Fibroblast of lung (primary cell): Measurements from ENCODE around the gene ZNF512B.

Source experiments
- EZH2 ChIP-seq: IDR thresholded peaks from 2 replicates; pipeline ENCODE4 v1.5.1; 2012; ENCODE audit warnings: low read length, control low read depth, mild to moderate bottlenecking; ENCODE audit errors: missing control alignments
- TF ChIP-seq, protein P1 (sequence below), 2 donors: IDR thresholded peaks in 1 of 2; conservative IDR thresholded peaks in 1 of 2; 1 replicate in 1 of 2; 2 replicates in 1 of 2; pipeline ENCODE4 v1.5.1; 2011 to 2012; ENCODE audit warnings: low read length in 2 of 2, control low read depth in 1 of 2, inconsistent platforms in 1 of 2, low read depth in 1 of 2, mild to moderate bottlenecking in 1 of 2

- no peak for TF ChIP-seq EZH2
- TF ChIP-seq, protein P1, sequence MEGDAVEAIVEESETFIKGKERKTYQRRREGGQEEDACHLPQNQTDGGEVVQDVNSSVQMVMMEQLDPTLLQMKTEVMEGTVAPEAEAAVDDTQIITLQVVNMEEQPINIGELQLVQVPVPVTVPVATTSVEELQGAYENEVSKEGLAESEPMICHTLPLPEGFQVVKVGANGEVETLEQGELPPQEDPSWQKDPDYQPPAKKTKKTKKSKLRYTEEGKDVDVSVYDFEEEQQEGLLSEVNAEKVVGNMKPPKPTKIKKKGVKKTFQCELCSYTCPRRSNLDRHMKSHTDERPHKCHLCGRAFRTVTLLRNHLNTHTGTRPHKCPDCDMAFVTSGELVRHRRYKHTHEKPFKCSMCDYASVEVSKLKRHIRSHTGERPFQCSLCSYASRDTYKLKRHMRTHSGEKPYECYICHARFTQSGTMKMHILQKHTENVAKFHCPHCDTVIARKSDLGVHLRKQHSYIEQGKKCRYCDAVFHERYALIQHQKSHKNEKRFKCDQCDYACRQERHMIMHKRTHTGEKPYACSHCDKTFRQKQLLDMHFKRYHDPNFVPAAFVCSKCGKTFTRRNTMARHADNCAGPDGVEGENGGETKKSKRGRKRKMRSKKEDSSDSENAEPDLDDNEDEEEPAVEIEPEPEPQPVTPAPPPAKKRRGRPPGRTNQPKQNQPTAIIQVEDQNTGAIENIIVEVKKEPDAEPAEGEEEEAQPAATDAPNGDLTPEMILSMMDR (conservative IDR thresholded peaks at IDR 0.05 in 1 of 2, IDR thresholded peaks at IDR 0.05 in 1 of 2; ENCODE audit: low read depth in 1 of 2, low read length in 2 of 2) = peak; percentile 87 to 91
These were observed 11.3 kb upstream of the ZNF512B start, which contains the start of gene PRPF6 for GRCh38 chr20:63980806-63981728.
